WI38 (cell line): Measurements from ENCODE around the gene CYP17A1.
A peak's percentile ranks its signal among the peaks of the same experiment; 100 is the strongest.

Experiments used
- H3K4me3 ChIP-seq: 2 replicates; pipeline ENCODE4 v1.5.1; 2011; ENCODE audit warnings: low read depth, mild to moderate bottlenecking, control low read depth, low read length
- TF ChIP-seq, protein P1 (sequence below): IDR thresholded peaks from 2 replicates; pipeline ENCODE4 v1.5.1; 2012; ENCODE audit warnings: low read depth, mild to moderate bottlenecking, control low read depth, low read length

CYP17A1 gene

DNA sequence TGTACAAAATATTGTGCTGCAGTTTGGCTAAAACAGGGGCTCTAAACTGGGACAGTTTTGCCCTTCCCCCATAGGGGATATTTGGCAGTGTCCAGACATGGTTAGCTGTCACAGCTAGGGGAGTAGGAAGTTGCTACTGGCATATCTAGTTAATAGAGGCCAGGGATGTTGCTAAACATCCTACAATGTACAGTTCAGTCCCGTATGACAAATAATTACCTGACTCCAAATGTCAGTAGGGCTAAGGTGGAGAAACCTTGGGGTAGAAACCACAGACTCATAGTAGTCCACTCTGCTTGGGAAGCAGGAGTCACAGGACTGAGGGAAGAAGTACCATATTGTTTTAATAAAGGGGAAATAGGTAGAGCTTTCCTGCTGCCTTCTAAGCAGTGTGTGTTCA is 53.6 kb downstream of the CYP17A1 start:
- H3K4me3 ChIP-seq = no peak overlapping the region
- TF ChIP-seq, protein P1, sequence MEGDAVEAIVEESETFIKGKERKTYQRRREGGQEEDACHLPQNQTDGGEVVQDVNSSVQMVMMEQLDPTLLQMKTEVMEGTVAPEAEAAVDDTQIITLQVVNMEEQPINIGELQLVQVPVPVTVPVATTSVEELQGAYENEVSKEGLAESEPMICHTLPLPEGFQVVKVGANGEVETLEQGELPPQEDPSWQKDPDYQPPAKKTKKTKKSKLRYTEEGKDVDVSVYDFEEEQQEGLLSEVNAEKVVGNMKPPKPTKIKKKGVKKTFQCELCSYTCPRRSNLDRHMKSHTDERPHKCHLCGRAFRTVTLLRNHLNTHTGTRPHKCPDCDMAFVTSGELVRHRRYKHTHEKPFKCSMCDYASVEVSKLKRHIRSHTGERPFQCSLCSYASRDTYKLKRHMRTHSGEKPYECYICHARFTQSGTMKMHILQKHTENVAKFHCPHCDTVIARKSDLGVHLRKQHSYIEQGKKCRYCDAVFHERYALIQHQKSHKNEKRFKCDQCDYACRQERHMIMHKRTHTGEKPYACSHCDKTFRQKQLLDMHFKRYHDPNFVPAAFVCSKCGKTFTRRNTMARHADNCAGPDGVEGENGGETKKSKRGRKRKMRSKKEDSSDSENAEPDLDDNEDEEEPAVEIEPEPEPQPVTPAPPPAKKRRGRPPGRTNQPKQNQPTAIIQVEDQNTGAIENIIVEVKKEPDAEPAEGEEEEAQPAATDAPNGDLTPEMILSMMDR = no peak

DNA sequence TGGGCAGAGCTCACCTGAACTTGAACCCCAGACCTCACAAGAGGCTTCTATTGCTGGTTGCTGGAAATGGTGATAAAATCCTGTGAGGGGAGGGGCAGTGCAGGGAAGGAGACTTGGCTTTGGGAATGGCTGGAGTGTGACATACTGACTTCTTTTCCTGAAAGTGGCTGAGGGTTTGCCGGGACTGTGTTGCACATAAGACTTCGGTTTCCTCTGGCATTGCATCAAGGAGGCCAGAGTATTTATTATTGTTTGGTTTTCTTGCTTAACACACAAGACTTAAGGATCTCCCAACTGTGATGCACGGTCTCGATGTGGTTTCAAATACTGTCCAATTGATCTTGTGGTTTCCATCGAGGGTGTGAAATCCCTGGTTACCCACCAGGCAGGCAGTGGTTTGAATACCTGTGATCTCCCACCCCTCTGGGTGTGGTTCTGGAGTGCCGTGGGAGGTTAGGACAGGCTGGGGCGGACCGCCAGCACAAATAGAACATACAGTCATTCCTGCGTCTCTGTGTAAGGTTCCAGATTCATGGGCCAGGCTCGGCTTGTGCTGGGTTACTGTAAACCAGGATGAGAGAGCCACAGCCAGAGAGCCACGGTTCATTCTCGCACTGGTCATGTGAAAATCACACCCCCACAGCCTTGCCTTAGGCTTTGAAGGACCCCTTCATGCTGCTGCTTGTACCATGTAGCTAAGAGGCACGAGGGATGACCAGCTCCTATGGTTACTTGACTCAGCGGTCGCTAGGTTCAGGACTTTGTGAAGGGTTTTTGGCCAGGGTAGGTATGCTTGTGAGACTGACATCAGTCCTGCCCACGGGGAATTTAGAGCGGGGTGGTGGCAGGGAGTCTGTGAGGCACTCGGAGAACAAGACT is 54.3 kb downstream of the CYP17A1 start:
- TF ChIP-seq, protein P1 = no peak
- 0 out of 2 replicates have a peak overlapping the region, but pooled peaks have one; percentile 16 for H3K4me3 ChIP-seq

DNA sequence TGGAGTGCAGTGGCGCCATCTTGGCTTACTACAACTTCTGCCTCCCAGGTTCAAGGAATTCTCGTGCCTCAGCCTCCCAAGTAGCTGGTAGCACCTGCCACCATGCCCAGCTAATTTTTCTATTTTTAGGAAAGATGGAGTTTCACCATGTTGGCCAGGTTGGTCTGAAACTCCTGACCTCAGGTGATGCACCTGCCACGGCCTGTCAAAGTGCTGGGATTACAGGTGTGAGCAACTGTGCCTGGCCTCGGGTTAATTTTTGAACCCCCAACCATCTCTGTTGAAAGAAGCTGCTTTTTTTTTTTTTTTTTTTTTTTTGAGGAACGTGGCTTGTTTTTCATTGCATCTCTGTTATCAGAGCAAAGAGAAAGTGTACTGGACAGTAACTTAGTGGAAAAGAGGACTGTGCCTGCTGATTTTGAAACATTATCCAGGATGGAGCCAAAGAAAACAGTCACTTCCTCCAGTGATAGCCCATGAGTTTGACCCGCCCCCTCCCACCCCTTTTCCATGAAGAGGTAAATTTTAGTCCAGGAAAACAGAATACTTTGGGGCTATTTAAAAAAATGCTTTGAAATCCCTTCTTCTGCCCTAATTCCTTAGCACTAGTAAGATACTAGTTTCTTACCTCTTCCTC is 55.2 kb downstream of the CYP17A1 start:
- TF ChIP-seq, protein P1 = no peak
- H3K4me3 ChIP-seq = no peak overlapping the region

DNA sequence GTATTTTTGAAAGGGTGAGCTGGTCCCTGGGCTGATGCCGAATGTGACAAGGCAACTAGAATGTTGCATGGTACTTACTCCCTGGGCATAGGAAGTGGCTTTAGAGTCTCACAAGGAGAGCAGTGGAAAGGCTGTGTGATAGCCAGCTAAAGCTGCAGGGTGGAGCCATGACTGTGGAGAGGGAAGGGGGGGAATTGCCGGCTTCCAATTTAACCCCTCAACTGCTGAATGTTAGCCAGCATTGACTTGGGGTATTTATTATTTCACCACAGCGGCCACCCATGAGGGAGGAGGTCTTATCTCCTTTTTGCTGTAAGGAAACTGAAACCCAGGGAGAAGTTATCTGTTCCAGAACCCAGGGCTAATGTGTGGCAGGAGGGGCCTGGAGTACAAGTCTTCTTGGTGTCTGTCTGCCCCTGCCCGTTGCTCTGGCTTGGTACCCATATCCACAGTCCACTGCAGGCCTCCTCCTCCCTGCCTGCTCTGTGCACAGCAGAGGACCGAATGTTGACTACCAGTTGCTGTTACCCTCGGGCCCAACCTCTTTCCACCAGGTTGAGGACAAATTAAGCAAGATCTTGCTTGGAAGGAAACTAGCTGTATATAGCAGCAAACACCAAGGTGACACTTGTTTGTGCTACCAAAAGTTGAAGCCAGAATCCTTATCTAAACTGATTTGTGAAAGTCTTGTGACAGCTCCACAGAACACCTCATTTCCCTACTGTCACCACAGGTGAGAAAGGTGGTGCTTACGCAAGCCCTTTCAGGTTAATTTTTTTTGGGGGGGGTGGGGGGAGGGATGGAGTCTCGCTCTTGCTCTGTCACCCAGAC is 55.9 kb downstream of the CYP17A1 start:
- H3K4me3 ChIP-seq = no peak overlapping the region
- TF ChIP-seq, protein P1 = no peak
